Fibroblast of lung (primary cell): ENCODE results near the gene DLGAP1. TPM values are rescaled to one million over a fixed set of nuclear protein-coding genes. Genes with fewer than 3 reads are reported as not detected.
"Not testable (repeated sequence)": the region's sequence is repeated elsewhere in the genome, so short reads cannot be mapped to it uniquely, and the experiment has no call there.

Source experiments
- DNase-seq, 2 donors: peaks; one replicate each; pipeline versions ENCODE4 v3.0.0 to v3.0.0-alpha.2; 2010; ENCODE audit warnings: low read depth in 2 of 2
- H2AFZ ChIP-seq: 2 replicates; pipeline ENCODE4 v1.5.1; 2012; ENCODE audit warnings: low read length, control low read depth, inconsistent platforms
- H3K27ac ChIP-seq: 2 replicates; pipeline ENCODE4 v1.5.1; 2011; ENCODE audit warnings: low read length, control low read depth; ENCODE audit not compliant: insufficient read depth
- H3K27me3 ChIP-seq: 2 replicates; pipeline ENCODE4 v1.5.1; 2011; ENCODE audit warnings: mild to moderate bottlenecking, low read length; ENCODE audit not compliant: control insufficient read depth, insufficient read depth
- H3K36me3 ChIP-seq: 2 replicates; pipeline ENCODE4 v1.5.1; 2011; ENCODE audit warnings: low read length; ENCODE audit not compliant: control insufficient read depth, insufficient read depth
- H3K4me1 ChIP-seq: 2 replicates; pipeline ENCODE4 v1.5.1; 2011; ENCODE audit warnings: low read length; ENCODE audit not compliant: control insufficient read depth, insufficient read depth; ENCODE audit errors: extremely low read depth
- H3K4me2 ChIP-seq: 2 replicates; pipeline ENCODE4 v1.5.1; 2011; ENCODE audit warnings: low read length, control low read depth; ENCODE audit not compliant: insufficient read depth; ENCODE audit errors: extremely low read depth
- H3K4me3 ChIP-seq, 4 experiments: fragments of 200-600 bp in 1 of 4; sonication (generic) in 1 of 4; replicated peaks in 1 of 4; 2 replicates each; pipeline ENCODE4 v1.5.1; 2011 to 2016; ENCODE audit warnings: low read length in 4 of 4, low read depth in 3 of 4, mild to moderate bottlenecking in 3 of 4, control low read depth in 2 of 4, inconsistent platforms in 1 of 4, mixed read lengths in 1 of 4; ENCODE audit not compliant: insufficient read depth in 1 of 4; ENCODE audit errors: control extremely low read depth in 1 of 4
- H3K79me2 ChIP-seq: 2 replicates; pipeline ENCODE4 v1.5.1; 2012; ENCODE audit warnings: mild to moderate bottlenecking, low read length, inconsistent platforms; ENCODE audit not compliant: control insufficient read depth, insufficient read depth
- H3K9ac ChIP-seq: 2 replicates; pipeline ENCODE4 v1.5.1; 2011; ENCODE audit warnings: mild to moderate bottlenecking, low read length, control low read depth; ENCODE audit not compliant: insufficient read depth
- H3K9me3 ChIP-seq: 2 replicates; pipeline ENCODE4 v1.5.1; 2012; ENCODE audit warnings: low read depth, low read length; ENCODE audit not compliant: control insufficient read depth, insufficient read depth
- H4K20me1 ChIP-seq: 2 replicates; pipeline ENCODE4 v1.5.1; 2011; ENCODE audit warnings: low read length; ENCODE audit not compliant: control insufficient read depth, insufficient read depth; ENCODE audit errors: extremely low read depth
- EZH2 ChIP-seq: IDR thresholded peaks from 2 replicates; pipeline ENCODE4 v1.5.1; 2012; ENCODE audit warnings: low read length, control low read depth, mild to moderate bottlenecking; ENCODE audit errors: missing control alignments
- polyA plus RNA-seq, 2 donors: library from polyadenylated mRNA; depleted of rRNA in 1 of 2; stranded (reverse) in 1 of 2; unstranded in 1 of 2; fragments of >200 nt; gene quantifications; 2 replicates each; pipeline ENCODE4 v1.2.1, GENCODE V29; 2011 to 2012; ENCODE audit warnings: missing spikeins in 1 of 2
- total RNA-seq: library from RNA; depleted of rRNA; stranded (reverse); fragments of >200 nt; gene quantifications from 2 replicates; pipeline ENCODE4 v1.2.1, GENCODE V29; 2014
- TF ChIP-seq, protein P1 (sequence below), 2 donors: IDR thresholded peaks in 1 of 2; conservative IDR thresholded peaks in 1 of 2; 1 replicate in 1 of 2; 2 replicates in 1 of 2; pipeline ENCODE4 v1.5.1; 2011 to 2012; ENCODE audit warnings: low read length in 2 of 2, control low read depth in 1 of 2, inconsistent platforms in 1 of 2, low read depth in 1 of 2, mild to moderate bottlenecking in 1 of 2

Gene DLGAP1
- total and polyA plus RNA-seq, 2 donors (not counting 1 experiment from before 2014, with no cell fraction given), result 0.16 to 0.17 TPM

DNA sequence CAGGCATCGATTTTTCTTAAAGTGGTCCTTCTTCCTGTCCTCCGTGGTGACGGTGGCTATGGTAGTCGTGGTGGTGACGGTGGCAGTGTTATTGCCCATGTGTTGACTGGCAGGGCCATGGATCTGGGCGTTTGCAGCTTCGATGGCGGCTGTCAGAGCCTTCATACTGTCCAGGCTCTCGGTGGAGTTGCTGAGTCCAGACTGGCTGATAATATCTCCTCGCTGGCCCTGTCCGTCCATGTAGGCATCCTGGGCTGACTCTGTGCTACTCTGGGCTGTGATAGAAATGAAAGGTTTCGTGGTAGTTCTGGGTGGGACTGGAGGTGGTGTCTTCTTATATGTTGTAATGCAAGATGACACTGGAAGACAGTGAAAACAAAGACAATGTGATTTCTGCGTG, 873.2 kb downstream of the DLGAP1 start:
- no peak overlapping the region for H3K4me2 ChIP-seq
- H3K4me1 ChIP-seq, result peaks cover 7% of the 10 kb centered on the region
- H4K20me1 ChIP-seq, result no peaks in the 10 kb centered on the region
- H3K27me3 ChIP-seq, result no peaks in the 10 kb centered on the region
- TF ChIP-seq, protein P1, sequence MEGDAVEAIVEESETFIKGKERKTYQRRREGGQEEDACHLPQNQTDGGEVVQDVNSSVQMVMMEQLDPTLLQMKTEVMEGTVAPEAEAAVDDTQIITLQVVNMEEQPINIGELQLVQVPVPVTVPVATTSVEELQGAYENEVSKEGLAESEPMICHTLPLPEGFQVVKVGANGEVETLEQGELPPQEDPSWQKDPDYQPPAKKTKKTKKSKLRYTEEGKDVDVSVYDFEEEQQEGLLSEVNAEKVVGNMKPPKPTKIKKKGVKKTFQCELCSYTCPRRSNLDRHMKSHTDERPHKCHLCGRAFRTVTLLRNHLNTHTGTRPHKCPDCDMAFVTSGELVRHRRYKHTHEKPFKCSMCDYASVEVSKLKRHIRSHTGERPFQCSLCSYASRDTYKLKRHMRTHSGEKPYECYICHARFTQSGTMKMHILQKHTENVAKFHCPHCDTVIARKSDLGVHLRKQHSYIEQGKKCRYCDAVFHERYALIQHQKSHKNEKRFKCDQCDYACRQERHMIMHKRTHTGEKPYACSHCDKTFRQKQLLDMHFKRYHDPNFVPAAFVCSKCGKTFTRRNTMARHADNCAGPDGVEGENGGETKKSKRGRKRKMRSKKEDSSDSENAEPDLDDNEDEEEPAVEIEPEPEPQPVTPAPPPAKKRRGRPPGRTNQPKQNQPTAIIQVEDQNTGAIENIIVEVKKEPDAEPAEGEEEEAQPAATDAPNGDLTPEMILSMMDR (conservative IDR thresholded peaks at IDR 0.05 in 1 of 2, IDR thresholded peaks at IDR 0.05 in 1 of 2; ENCODE audit: low read depth in 1 of 2, low read length in 2 of 2), result no peak
- no peak for TF ChIP-seq EZH2
- H2AFZ ChIP-seq, result no peak overlapping the region
- DNase-seq, result no peak
- no peaks in the 10 kb centered on the region for H3K9me3 ChIP-seq
- no peak overlapping the region for H3K9ac ChIP-seq
- no peaks in the 10 kb centered on the region for H3K79me2 ChIP-seq
- H3K4me3 ChIP-seq, result no peak overlapping the region
- no peaks in the 10 kb centered on the region for H3K36me3 ChIP-seq
- no peak overlapping the region for H3K27ac ChIP-seq

GRCh38 chr18:3580523-3581025, 874.5 kb downstream of the DLGAP1 start:
- not testable (repeated sequence) for H3K4me3 ChIP-seq, H3K36me3 ChIP-seq, H2AFZ ChIP-seq, H4K20me1 ChIP-seq, H3K79me2 ChIP-seq, H3K4me2 ChIP-seq, DNase-seq, H3K27me3 ChIP-seq, H3K9me3 ChIP-seq, H3K27ac ChIP-seq, H3K9ac ChIP-seq, H3K4me1 ChIP-seq

- Histone ChIP-seq H3K4me1 (peaks cover 7% of the 10 kb centered on the region), H3K27me3 (no peaks in the 10 kb centered on the region), H3K27ac (peak overlapping the region; percentile 33), H3K9ac (no peak overlapping the region), H4K20me1 (no peaks in the 10 kb centered on the region), H3K4me3 (no peak overlapping the region), H2AFZ (no peak overlapping the region), H3K9me3 (no peaks in the 10 kb centered on the region), H3K4me2 (peak overlapping the region; percentile 52), H3K36me3 (no peaks in the 10 kb centered on the region), H3K79me2 (no peaks in the 10 kb centered on the region)
- TF ChIP-seq EZH2, result no peak
- TF ChIP-seq, protein P1 (conservative IDR thresholded peaks at IDR 0.05 in 1 of 2, IDR thresholded peaks at IDR 0.05 in 1 of 2; ENCODE audit: low read depth in 1 of 2, low read length in 2 of 2), result no peak
- peak; percentile 90 to 98 for DNase-seq
Observed at GRCh38 chr18:3579701-3580100, 875.4 kb downstream of the DLGAP1 start.
